Right lobe of liver (tissue), 4 donors: Measurements from ENCODE around the gene WDR3.

Experiments used
- POLR2A ChIP-seq: fragments of 450-650 bp; IDR thresholded peaks from one replicate; pipeline ENCODE4 v1.6.1; 2017; ENCODE audit warnings: antibody characterized with exemption, mild to moderate bottlenecking
- TF ChIP-seq, protein P1 (sequence below), 4 donors: fragments of 200-600 bp in 3 of 4; fragments of 450-650 bp in 1 of 4; IDR thresholded peaks; one replicate each; pipeline versions ENCODE4 v1.5.1 to v1.8.0; 2016 to 2022; ENCODE audit warnings: antibody characterized with exemption in 4 of 4, mild to moderate bottlenecking in 2 of 4
- donor health status: DM: no; HTN: no; CAD: no.
- donor health status: DM: no; HTN: no; CAD: no.
- donor health status: DM: no; HTN: yes; CAD: no.

DNA sequence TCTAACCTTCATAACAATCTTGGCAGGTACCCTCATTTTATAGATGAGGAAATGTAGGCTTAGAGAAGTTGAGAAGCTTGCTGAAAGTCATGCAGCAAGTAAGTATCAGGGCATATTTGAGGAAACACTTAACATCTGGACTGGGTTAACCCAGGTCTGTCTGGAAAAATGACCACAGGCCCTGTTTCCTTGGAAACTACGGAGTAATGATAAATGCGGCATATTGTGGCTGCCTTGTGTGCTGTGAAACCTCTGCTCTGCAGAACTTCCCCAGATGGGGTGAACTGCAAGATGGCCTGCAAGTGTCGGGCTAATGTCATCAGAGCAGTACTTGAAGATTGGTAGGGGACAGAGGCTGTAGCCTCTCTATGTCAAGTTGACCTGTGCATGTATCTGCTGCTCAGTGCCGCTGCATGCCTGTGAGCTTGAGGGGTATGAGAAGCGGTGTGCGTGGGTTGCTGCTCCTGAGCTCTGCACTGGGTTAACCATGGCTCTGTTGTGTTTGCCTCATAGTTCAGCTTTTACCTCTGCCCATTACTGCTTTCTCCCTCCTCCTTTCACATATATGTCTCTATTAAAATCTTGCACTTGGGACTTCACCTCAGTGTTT is 83.1 kb downstream of the WDR3 start:
- TF ChIP-seq, protein P1, sequence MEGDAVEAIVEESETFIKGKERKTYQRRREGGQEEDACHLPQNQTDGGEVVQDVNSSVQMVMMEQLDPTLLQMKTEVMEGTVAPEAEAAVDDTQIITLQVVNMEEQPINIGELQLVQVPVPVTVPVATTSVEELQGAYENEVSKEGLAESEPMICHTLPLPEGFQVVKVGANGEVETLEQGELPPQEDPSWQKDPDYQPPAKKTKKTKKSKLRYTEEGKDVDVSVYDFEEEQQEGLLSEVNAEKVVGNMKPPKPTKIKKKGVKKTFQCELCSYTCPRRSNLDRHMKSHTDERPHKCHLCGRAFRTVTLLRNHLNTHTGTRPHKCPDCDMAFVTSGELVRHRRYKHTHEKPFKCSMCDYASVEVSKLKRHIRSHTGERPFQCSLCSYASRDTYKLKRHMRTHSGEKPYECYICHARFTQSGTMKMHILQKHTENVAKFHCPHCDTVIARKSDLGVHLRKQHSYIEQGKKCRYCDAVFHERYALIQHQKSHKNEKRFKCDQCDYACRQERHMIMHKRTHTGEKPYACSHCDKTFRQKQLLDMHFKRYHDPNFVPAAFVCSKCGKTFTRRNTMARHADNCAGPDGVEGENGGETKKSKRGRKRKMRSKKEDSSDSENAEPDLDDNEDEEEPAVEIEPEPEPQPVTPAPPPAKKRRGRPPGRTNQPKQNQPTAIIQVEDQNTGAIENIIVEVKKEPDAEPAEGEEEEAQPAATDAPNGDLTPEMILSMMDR (IDR thresholded peaks at IDR 0.05), result no peak
- TF ChIP-seq POLR2A, result no peak
